ENCODE measurements around the gene DMD.
"Not testable (repeated sequence)": the region's sequence is repeated elsewhere in the genome, so short reads cannot be mapped to it uniquely, and the experiment has no call there.

Gene DMD

DNA sequence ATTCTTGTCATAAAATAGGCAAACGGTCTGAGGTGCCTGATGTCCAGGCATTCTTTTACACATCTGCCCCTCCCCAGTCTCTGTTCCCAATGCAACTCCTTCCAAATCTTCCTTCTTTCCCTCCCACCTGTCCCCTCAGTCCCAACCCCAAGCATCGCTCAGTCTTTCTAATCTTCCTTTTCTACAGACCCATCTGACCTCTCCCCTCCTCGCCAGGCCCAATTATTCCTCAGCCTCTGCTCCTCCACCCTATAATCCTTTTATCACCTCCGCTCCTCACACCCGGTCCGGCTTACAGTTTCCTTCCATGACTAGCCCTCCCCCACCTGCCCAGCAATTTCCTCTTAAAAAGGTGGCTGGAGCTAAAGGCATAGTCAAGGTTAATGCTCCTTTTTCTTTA, 1832.4 kb downstream of the DMD start:
- DNase-seq, result peak; percentile 85

DNA sequence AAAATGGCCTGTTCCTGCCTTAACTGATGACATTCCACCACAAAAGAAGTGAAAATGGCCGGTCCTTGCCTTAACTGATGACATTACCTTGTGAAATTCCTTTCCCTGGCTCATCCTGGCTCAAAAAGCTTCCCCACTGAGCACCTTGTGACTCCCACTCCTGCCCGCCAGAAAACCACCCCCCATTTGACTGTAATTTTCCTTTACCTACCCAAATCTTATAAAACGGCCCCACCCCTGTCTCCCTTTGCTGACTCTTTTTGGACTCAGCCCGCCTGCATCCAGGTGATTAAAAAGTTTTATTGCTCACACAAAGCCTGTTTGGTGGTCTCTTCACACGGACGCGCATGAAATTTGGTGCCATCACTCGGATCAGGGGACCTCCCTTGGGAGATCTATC, 1833.5 kb downstream of the DMD start:
- DNase-seq, result not testable (repeated sequence)

DNA sequence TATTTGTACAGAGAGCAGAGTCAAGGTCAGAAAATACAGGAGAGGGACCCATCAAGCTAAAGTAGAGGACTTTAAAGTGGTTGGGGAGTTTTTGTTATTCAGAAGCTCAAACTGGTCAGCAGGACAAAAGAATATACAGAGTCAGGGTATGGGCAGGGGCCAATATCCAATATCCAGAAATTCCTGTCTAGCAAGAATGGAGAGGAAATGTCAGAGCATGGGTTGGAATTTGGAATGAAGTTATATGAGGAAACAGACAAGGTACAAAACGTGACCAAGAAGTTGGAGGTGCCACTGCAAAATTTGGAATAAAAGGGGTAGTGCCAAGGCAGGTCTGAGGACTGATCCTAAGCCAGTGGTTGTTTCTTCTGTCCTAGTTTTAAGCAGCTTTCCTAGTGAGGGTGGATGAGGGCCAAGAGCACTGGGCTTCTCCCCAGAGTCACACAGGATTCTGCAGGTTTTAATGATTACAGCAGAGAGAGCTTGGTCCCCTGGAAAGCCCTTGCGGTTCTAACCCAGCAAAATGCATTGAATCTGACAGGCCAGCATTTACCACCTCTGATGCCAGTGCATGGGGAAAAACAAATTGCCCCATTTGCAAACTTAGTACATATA, 1834.8 kb downstream of the DMD start:
- peak; percentile 27 for DNase-seq

DNA sequence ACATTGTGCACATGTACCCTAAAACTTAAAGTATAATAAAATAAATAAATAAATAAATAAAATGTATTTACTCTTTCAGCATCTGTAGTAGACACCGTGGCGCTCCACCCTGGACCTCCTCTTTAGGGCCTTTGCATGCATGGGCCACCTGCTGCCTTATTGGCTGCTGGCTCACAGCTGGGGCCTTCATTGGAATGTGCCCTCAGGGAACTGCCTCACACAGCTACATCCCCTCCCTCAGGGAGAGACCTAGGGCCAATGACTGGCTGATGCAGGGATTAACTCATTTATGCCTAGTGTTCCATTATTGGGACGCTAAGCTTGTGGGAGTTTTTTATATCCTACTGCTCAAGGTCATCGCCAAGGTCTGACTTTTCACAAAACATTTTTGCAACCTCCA, 1836.6 kb downstream of the DMD start:
- peak; percentile 3 for DNase-seq

DNA sequence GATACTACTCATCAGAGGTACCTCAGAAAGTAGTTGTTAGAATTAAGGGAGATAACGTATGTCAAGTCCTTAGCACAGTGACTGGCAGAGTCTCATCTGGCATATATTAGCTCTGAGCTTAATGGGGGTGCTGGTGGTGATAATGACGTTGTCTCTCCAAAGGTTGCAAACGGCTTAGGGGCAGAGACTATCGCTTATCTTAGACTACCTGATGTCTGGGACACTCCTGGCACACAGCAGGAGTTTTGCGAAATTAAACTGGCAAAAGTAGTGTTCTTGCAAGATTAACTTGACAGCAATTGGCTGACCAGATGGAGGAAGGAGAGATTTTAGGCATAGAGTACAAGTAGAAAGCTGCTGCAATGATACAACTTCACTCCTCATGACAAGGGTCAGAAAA, 1839.4 kb downstream of the DMD start:
- no peak for DNase-seq

DNA sequence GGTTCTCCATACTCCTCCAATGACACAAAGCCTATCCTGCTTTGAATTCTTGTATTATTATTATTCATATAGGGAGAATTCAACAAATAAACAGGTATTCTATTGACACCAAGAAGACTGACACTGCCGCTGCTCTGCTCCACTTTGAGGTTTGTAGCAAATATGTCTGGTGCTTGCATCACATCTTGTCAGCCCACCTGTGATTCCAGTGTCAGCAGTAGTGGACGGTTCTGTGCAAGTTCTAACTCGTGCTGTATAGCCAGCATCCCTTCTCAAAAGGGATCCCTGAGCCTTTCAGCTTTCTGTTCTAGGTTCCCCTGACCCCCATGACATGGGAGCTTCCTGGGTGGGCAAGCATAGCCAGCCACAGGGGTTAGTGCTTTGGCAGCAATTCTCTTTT, 1843.5 kb downstream of the DMD start:
- DNase-seq, result no peak

DNA sequence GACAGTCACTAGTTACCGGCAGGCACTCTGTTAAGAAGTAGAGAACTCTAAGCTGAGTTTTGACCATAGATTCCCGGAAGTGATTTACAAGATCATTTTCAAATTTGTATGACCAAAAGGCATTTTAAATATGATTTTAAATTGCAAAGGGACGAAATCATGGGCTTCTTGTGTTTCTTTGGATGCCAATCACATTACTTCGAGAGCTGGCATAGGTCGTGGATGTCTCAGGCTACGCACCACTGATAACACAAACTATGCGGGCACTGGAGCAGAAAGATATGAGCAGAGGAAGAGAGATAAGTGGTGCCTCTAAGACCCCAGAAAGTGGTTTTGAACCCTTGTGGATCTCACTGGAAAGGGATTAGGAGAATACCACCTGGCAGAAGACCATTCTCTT, 1845.3 kb downstream of the DMD start:
- DNase-seq, result peak; percentile 75

DNA sequence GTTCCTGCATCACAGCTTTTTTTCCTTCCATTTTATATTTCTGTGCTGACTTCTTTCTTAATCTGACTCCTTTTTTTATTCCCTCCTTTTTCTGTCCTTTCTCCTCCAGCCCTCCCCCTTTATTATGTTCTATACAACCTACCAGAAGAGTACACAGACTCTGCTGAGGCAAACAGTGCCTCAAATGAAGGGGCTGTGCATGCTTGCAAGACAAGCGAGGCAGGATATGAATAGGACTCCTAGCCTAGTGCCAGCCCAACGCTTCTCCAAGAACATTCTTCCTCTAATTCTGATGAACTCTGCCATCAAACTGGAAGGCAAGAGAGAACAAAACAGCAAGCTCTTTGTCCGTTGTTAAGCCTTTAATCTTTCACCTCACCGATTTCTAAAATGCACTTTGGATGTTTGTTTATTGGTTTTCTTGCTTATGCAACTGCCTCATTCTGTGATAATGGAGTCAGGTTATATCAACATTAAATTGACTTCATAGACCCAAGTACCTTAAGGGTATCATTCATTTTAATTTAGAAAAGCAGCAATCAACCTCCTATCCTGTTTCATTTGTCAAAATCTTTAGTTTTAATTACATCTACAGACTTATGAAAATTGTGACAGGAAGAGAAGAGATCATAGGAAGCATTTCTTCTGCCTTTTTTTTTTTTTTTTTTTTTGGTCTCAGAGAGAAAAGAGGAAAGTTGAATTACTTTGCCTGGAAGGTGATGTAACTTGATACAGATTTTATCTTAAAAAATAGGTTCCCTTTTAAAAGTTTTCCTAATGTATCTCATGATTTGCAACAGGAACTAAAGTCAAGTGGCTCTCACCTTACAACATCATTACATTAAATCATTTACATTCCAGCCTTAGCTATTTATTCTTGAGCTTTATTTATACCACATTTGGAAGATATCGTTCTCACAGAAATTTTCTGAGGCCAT, 1854.8 kb downstream of the DMD start:
- DNase-seq, result peak; percentile 39

DNA sequence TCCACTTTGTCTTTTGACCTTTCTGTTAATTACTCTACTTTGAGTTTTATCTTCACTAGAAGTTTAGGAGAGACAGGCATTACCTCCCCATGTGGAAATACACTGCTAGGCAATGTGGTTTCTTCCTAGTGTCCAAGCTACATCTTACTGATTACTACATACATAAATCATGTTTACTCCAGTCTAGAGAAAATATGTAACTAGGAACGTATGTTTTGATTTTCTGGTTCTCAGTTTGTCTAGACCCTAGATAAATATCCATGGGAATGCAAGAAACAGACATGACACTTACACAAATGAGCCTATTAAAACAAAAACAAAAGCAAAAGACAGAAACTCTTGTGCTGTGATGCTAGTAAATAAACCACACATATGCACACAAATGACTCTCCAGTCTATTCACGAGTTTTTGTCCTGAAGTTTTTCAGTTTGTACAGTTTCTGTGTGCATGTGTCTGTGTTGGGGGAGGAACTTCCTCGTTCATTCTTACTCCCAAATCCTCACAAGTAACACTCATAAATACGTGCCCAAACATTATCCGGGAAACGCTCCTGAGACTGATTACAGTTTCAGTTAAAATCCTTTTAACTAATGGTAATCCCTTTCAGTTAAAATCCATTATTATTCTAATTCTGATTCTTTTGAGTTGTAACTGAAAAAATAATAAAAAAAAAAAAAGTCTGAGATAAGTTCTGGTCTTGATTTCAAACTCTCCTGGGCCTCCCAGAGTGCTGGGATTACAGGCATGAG, 1856.0 kb downstream of the DMD start:
- DNase-seq, result peak; percentile 45

DNA sequence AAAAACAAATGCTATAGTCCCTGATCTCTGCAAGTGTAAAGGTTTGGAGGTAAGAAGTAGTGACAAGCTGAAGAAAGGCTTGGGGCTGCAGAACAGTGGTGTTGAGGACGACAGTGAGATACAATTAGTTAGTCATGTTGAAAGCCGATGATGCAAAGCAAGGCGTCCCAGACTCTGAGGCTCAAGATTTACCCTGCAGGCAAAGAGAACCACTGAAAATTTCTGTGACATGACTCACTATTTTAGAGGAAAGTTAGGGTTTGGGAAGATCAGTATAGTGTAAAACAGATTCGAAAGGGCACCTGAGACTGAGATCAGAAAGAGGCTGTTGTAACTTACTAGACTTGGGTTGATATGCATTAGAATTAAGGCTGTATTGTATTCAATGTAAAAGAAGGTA, 1858.3 kb downstream of the DMD start:
- DNase-seq, result no peak

DNA sequence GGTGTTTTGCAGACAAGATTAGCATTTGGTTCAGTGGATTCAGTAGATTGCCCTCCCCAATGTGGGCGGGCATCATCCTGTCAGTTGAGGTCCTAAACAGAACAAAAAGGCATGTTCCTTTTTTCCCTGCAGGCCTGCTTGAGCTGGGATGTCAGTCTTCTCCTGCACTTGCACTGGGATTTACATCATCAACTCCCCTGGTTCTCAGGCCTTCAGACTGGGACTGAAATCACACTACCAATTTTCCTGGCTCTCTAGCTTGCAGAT, 1860.6 kb downstream of the DMD start:
- no peak for DNase-seq

DNA sequence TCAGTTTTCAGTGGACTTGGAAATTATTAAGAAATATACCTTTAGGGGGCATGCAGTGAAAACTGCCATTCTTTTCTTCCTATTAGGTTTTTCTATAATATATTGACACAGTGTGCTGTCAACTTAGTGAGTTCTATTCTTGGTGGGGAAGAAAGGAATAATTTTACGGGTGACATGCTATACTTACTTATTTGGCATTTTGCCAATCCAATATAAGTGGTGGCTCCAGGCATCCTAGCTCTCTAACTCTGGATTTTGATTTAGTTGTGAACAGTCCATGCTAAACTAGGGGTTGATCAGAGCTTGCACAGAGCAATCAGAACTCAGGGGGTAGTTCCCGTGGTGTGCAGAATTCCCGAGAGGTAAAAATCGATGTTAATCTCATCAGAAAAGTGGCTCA, 1861.8 kb downstream of the DMD start:
- DNase-seq, result no peak

DNA sequence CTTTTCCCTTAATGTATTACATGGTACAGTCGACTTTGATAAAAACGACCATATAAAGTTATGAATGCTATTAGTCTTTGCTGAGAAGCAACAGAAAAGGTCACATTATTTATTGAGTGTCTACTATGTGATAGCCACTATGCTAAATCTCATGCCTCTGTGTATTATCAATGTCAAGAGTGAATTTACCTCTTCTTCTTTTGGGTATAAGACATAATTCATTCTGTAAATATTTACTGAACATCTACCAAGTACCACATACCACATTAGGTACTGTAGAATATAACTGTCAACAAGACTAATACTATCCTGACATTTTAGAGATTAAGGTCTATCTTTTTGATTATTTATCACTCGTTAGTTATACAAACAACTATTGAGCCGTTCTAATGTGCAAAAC, 1870.8 kb downstream of the DMD start:
- DNase-seq, result no peak

DNA sequence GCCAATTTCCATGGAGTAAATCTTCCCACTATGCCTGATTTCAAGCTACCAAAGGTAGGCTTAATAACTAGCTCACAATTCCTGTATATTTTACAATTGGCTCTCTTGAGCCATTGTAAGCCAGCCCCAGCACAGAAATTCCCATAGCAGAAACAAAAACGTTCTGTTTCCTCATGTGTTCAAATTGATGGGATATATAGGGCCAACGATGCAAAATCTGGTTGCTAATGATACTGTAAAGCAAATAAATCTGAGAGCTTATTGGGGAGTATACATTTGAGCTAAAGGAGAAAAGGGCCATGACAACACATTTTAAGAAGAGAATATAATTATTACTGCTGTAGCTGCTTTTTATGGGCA, 1872.4 kb downstream of the DMD start:
- DNase-seq, result no peak

DNA sequence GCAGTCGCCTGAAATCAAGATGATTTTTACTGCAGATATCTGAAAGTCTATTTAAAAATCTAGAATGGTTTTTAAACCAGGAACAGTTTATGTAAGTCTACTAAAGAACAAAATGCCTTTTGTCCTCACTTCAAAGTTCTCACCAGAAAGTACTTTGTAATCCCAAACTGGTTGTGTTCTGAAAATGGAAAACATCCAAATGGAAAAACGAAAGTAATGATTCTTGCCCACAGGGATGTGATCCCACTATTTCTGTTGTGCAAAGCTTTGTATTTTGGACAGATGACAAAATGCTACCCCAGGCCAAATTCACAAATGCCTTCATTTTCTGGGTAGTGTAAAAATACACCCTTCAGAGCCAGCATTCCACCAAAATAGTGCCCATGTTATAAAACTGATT, 1874.0 kb downstream of the DMD start:
- DNase-seq, result no peak

DNA sequence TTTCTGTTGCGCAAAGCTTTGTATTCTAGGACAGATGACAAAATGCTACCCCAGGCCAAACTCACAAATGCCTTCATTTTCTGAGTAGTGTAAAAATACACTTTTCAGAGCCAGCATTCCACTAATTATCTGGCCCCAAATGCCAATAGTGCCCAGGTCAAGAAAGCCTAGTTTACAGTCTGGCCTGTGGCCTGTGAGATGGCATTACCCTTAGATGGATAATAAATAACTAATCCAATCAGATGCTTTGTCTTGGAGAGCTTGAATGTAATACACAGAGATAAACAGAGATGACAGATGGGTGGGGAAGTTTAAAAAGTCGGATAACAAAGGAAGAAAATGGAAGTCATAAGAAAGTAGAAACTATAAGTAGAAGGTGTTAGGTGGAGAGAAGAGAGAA, 1874.9 kb downstream of the DMD start:
- no peak for DNase-seq

DNA sequence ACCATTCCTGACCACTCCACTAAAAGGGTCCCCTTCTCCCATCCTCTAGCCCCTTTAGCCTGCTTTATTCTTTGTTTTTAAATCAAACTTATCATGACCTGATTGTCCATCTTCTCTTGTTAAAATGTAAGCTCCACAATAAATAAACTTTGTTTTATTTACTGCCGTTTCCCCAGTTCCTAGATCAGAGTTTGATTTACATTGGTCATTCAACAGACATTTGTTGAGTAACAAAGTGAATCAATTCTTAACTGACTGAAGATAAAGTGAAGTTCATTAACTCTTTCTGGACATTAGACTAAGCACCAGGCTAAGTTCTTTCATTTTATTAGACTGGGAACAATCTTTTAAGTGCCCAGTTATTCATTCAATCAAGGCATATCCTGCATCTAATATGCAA, 1876.4 kb downstream of the DMD start:
- DNase-seq, result no peak

DNA sequence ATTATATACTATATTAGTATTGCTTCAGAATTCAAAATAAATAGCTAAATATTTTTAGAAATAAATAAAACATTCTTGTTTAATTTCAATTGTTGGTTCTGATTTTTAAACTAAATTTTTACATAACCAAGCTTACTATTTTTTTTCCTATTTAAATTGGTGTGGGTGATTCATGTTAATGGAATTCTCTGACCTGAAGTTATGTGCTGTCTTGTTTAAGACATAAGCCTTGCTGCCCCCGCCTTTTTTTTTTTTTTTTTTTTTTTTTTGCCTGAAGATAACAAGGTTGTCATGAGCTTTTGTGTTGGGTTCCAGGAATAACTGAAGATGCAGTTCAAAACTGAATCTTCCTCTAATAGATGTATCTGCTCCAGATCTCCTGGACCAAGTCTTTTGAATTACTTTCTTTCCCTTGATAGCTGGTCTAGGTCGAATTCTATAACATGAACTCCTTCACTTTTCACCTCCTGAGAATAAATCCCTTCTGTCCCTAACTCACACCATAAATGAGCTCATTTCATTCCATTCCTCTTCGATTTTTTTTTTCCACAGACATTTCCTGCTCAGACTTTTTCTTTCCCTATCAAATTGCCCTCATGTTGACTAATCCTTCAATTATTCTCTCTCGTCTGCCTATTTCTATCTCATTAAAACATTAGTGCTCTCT, 1878.1 kb downstream of the DMD start:
- no peak for DNase-seq

DNA sequence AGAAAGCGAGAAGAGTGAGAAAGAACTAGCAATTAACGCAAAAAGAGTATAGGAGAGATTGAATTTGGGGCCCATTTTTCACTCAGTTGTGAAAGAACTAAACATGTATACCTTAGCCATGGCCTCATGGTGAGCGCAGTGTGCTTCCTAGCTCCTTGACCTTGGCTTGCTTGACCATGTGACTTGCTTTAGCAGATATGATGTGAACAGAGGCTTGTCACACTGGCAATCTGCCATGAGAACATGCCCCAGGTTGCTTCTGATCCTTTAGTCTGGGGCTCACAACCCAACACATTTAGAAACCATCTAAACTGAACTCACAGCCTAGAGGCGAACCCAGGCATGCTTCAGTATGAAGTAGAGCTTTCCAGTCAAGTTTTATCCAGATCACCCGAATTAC, 1879.4 kb downstream of the DMD start:
- DNase-seq, result peak; percentile 7

DNA sequence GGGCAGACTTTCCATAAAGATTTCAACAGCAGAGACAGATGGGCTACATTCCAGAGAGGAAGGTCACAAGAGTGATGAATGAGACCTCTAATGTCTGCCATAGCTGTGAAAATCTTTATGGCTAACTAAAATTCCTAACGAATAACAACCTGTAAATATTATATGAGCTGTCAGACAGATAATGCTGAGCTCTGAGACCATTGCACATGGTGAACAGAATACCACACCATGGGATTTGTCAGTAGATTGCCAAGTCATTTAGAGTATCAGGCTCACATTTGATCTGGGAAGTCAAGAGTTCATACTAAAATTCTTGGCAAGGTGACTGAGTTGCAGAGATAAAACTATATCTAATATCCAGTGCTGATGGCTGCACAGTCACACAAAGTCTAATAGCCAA, 1880.3 kb downstream of the DMD start:
- DNase-seq, result no peak

DNA sequence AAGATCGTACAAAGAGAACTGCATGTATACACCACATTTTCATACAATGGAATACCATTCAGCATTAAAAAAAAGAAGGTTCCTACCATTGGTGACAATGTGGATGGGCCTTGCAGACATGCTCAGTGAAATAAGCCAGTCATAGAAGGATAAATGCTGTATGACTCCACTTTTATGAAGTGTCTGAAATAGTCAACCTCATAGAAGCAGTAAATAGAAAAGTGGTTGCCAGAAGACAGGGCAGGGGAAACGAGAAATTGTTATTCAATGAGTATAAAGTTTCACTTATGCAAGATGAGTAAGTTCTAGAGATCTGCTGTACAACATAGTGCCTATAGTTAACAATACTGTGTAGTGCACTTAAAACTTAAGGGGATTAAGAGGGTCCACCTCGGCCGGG, 1882.1 kb downstream of the DMD start:
- no peak for DNase-seq

DNA sequence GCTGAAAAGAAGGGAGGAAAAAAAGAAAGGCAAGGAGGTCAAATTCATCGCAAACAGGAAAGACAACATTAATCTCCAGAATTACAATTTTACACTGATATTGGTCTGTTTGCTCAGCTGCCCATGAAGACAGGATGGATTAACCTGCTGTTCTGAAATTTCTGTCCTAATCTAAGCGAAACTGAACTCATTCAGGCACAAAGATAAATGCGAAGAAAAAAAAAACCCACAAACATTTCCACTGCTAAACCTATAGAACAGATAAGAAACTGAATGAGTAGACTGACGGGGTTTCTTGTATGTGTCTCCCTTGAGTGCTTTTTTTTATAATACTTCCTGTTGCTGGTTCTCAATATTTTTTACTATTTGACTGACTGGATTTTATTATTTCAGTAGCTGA, 1887.7 kb downstream of the DMD start:
- no peak for DNase-seq

DNA sequence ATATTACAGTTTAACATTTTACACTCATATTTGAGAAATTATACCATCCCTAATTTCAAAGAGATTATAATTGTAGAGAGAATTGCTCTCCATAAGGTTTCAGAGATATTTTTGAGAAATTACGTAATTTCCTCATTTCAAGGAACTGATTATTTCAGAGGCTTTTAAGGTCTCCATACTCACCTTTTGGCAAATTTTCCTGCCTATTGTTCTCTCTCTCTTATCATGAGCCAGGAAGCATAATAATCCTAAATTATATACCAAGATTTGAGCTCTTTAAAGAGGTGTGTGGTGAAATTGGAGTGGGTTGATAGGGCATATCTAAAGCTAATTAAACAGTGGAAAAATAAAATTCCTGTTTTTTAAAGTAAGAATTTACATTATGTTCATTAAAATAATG, 1890.6 kb downstream of the DMD start:
- DNase-seq, result no peak

DNA sequence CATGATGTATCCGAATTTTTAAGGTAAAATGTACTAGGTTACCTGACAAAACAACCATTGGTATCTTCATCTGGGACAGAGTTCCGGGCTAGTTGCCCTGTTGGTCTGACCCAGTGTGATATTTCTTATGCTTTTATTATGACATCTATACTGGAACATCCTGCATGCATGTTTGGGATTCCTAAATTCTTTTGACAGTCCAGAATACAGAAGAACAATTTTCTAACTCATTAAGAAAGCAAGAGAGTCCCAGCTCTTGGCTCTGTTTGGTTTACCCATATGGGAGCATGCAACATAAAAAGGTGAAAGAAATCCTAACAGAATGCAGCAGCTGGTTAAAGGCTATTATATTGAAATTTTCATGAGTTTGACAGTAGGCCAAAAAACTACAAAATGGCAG, 1891.8 kb downstream of the DMD start:
- DNase-seq, result no peak

All from NCI-H82 (cell line).